Measurements from ENCODE around the gene RCAN3. TPM values are rescaled to one million over a fixed set of nuclear protein-coding genes. Genes with fewer than 3 reads are reported as not detected.

The RCAN3 gene
- total RNA-seq, 1 donor from 2014 or later = 31.9 TPM

DNA sequence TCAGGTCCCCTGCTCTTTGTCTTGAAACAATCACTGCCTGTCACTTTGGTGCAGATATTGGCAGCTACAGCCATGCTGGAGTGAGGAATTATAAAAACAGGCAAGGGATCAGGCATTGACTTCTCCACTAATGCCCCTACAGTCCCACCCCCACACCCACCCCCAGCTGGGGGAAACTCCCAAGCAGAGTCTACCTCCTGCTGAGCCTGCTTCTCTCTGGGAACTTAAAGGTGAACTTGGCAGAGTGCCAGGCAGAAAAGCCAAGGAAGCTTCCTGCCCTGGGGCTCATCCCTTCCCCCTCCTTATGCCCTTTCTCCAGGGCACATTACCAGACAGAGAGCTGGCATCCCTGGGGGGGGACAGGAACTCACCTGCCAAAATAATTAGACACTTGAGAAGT, 60.0 kb downstream of the RCAN3 start:
- Mint-ChIP-seq H3K4me3 (ENCODE audit: low read depth) (no peak overlapping the region), H3K27me3 (ENCODE audit: low read depth) (peaks cover 20% of the 10 kb centered on the region), H3K36me3 (ENCODE audit: low read depth) (no peaks in the 10 kb centered on the region), H3K9me3 (no peaks in the 10 kb centered on the region), H3K27ac (no peak overlapping the region), H3K4me1 (ENCODE audit: low read depth) (peaks cover 3% of the 10 kb centered on the region)
- intact Hi-C loops (cut with micrococcal nuclease) = no loop called here
- DNase-seq (ENCODE audit: low spot score) = no peak

DNA sequence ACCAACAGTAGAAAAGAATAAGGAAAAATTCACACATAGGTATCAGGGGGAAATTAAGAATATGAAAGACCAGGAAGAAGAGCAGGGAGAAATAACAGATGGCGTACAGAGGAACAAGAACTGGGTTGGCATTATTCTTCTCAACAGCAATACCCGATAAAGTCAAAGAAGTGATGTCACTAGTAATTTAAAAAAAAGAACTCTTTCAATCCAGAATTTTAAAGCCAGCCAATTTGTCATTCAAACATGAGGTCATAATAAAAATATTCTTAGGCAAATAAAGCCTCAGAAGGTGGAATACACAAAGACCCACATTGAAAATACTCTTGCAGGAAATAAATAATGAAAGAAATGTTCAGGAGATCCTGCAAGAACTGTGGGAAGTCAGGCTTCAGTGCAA, 62.1 kb downstream of the RCAN3 start:
- no peak overlapping the region for H3K4me3 Mint-ChIP-seq (ENCODE audit: low read depth)

GRCh38 chr1:24566236-24566867, 63.7 kb downstream of the RCAN3 start:
- DNase-seq (ENCODE audit: low spot score) = no peak
- H3K36me3 Mint-ChIP-seq (ENCODE audit: low read depth) = no peaks in the 10 kb centered on the region
- intact Hi-C loops (cut with micrococcal nuclease) = no loop called here
- no peaks in the 10 kb centered on the region for H3K9me3 Mint-ChIP-seq
- no peak overlapping the region for H3K27ac Mint-ChIP-seq
- peaks cover 3% of the 10 kb centered on the region for H3K4me1 Mint-ChIP-seq (ENCODE audit: low read depth)
- peaks cover 16% of the 10 kb centered on the region for H3K27me3 Mint-ChIP-seq (ENCODE audit: low read depth)
- no peak overlapping the region for H3K4me3 Mint-ChIP-seq (ENCODE audit: low read depth)

More for the DNA sequence above, 62.1 kb downstream of the RCAN3 start:
- Mint-ChIP-seq H3K4me1 (ENCODE audit: low read depth) (peaks cover 3% of the 10 kb centered on the region), H3K9me3 (no peaks in the 10 kb centered on the region), H3K27ac (no peak overlapping the region), H3K36me3 (ENCODE audit: low read depth) (no peaks in the 10 kb centered on the region), H3K27me3 (ENCODE audit: low read depth) (peaks cover 16% of the 10 kb centered on the region)
- DNase-seq (ENCODE audit: low spot score) = no peak
- intact Hi-C loops (cut with micrococcal nuclease) = no loop called here

GRCh38 chr1:24567792-24568388, 65.3 kb downstream of the RCAN3 start:
- H3K27me3 Mint-ChIP-seq (ENCODE audit: low read depth) = peaks cover 8% of the 10 kb centered on the region
- intact Hi-C loops (cut with micrococcal nuclease) = no loop called here
- H3K36me3 Mint-ChIP-seq (ENCODE audit: low read depth) = no peaks in the 10 kb centered on the region
- H3K9me3 Mint-ChIP-seq = no peaks in the 10 kb centered on the region
- peaks cover 3% of the 10 kb centered on the region for H3K4me1 Mint-ChIP-seq (ENCODE audit: low read depth)
- no peak for DNase-seq (ENCODE audit: low spot score)
- no peak overlapping the region for H3K4me3 Mint-ChIP-seq (ENCODE audit: low read depth)
- no peak overlapping the region for H3K27ac Mint-ChIP-seq

GRCh38 chr1:24568475-24568874, 65.8 kb downstream of the RCAN3 start:
- intact Hi-C loops (cut with micrococcal nuclease) = no loop called here
- DNase-seq (ENCODE audit: low spot score) = no peak
- H3K9me3 Mint-ChIP-seq = no peaks in the 10 kb centered on the region
- no peaks in the 10 kb centered on the region for H3K36me3 Mint-ChIP-seq (ENCODE audit: low read depth)
- peaks cover 8% of the 10 kb centered on the region for H3K27me3 Mint-ChIP-seq (ENCODE audit: low read depth)
- no peak overlapping the region for H3K27ac Mint-ChIP-seq
- H3K4me1 Mint-ChIP-seq (ENCODE audit: low read depth) = peaks cover 3% of the 10 kb centered on the region
- H3K4me3 Mint-ChIP-seq (ENCODE audit: low read depth) = no peak overlapping the region

DNA sequence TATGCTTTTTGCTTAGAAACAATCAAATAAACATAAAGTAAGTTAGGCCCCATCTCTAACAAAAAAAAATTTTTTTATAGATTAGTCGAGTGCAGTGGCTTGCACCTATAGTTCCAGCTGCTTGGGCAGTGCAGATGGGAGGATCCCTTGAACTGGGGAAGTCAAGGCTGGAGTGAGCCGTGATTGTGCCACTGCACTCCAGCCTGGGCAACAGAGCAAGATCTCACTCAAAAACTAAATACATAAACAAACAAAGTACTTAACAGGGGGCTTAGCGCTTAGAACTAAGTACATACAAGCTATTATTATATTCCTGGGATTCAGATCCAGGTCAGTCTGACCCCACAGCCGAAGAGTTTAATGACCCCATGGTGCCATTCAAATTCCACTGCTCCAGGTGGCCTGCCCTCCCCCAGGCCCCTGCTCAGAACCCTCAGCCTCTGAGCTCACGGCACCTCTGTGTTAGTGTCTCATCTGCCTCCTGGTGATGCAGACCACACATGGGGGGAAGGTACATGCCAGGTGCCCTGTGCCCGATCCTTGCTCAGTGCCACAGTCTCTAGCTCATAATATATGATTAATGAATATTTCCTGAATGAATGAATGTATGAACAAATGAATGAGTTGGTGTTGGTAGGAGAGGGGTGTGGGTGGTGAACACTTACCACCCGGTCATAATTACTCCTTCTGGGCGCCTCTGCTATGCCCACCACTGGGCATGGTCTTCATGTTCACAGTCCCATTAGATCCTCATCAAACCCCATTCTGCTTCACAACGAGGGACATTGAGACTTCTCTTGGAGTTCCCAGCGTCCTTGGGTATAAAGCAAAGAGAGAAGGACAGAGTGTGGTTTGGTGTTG, 67.9 kb downstream of the RCAN3 start:
- Mint-ChIP-seq H3K9me3 (no peaks in the 10 kb centered on the region), H3K36me3 (ENCODE audit: low read depth) (no peaks in the 10 kb centered on the region), H3K27me3 (ENCODE audit: low read depth) (peaks cover 2% of the 10 kb centered on the region), H3K4me1 (ENCODE audit: low read depth) (peaks cover 3% of the 10 kb centered on the region), H3K27ac (no peak overlapping the region), H3K4me3 (ENCODE audit: low read depth) (no peak overlapping the region)
- intact Hi-C loops (cut with micrococcal nuclease) = no loop called here
- no peak for DNase-seq (ENCODE audit: low spot score)

- Mint-ChIP-seq H3K9me3 (no peaks in the 10 kb centered on the region), H3K27me3 (ENCODE audit: low read depth) (no peaks in the 10 kb centered on the region), H3K36me3 (ENCODE audit: low read depth) (no peaks in the 10 kb centered on the region), H3K4me1 (ENCODE audit: low read depth) (no peaks in the 10 kb centered on the region), H3K4me3 (ENCODE audit: low read depth) (no peak overlapping the region), H3K27ac (no peak overlapping the region)
- intact Hi-C loops (cut with micrococcal nuclease) = no loop called here
- no peak for DNase-seq (ENCODE audit: low spot score)
Observed at GRCh38 chr1:24572301-24572700, 69.7 kb downstream of the RCAN3 start.

DNA sequence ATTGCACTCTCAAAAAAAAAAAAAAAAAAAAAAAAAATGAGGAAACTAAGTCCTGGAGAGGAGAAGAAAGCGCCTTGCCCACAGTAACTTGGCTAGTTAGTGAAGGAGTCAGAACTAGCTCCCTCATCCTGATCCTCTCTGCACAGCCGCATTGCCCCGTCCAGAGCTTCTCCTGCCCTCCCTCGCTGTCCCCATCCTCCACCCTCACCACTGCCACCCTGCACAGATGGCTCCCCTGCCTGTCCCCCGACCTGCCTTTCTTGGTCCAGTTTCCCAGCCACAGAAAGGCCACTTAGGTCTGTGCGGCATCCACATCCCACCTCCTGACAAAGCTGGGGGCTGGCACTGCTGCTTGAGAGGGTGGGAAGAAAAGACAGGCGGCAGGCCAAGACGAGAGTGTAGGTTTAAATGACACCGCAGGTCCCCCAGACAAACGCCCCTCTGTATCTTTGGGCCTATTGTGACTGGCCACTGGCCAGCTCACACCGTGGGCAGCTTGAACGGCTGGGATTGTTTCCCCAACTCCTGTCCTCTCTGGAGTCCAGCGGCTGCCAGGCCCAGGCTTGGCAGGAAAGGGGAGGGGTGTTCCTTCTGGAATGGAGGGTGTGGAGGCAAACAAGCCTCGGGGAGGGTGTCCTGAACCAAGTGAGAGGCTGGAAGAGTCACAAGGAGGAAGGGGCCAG, 73.4 kb downstream of the RCAN3 start:
- intact Hi-C loops (cut with micrococcal nuclease) = no loop called here
- H3K27me3 Mint-ChIP-seq (ENCODE audit: low read depth) = peaks cover 4% of the 10 kb centered on the region
- no peaks in the 10 kb centered on the region for H3K9me3 Mint-ChIP-seq
- H3K4me1 Mint-ChIP-seq (ENCODE audit: low read depth) = no peaks in the 10 kb centered on the region
- no peak for DNase-seq (ENCODE audit: low spot score)
- H3K4me3 Mint-ChIP-seq (ENCODE audit: low read depth) = no peak overlapping the region
- H3K36me3 Mint-ChIP-seq (ENCODE audit: low read depth) = no peaks in the 10 kb centered on the region
- H3K27ac Mint-ChIP-seq = no peak overlapping the region

GRCh38 chr1:24578846-24579245, 76.2 kb downstream of the RCAN3 start:
- no peak for DNase-seq (ENCODE audit: low spot score)
- no peaks in the 10 kb centered on the region for H3K9me3 Mint-ChIP-seq
- no peak overlapping the region for H3K4me3 Mint-ChIP-seq (ENCODE audit: low read depth)
- H3K27ac Mint-ChIP-seq = no peak overlapping the region
- peaks cover 4% of the 10 kb centered on the region for H3K27me3 Mint-ChIP-seq (ENCODE audit: low read depth)
- no peaks in the 10 kb centered on the region for H3K4me1 Mint-ChIP-seq (ENCODE audit: low read depth)
- H3K36me3 Mint-ChIP-seq (ENCODE audit: low read depth) = no peaks in the 10 kb centered on the region
- intact Hi-C loops (cut with micrococcal nuclease) = no loop called here

DNA sequence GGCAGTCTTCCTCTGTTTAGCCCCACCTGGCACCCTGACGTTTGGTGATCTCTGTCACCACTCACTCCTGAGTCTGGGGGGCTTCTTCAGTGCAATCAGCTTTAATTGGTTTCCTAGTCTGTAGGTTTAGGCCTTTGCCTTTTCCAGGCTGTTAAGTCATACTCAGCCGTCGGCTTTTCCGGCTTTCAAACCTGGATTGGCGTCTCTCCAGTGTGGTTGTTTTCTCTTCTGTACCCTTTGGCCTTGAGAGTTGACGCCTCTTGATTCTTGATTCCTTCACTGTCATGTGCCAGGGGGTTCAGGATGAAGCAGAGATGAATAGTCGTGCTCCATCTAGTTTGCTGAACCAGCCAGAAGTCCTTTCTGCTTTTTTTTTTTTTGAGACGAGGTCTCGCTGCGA, 78.1 kb downstream of the RCAN3 start:
- H3K9me3 Mint-ChIP-seq = no peaks in the 10 kb centered on the region
- no peaks in the 10 kb centered on the region for H3K4me1 Mint-ChIP-seq (ENCODE audit: low read depth)
- H3K4me3 Mint-ChIP-seq (ENCODE audit: low read depth) = no peak overlapping the region
- intact Hi-C loops (cut with micrococcal nuclease) = no loop called here
- no peak for DNase-seq (ENCODE audit: low spot score)
- H3K36me3 Mint-ChIP-seq (ENCODE audit: low read depth) = no peaks in the 10 kb centered on the region
- H3K27me3 Mint-ChIP-seq (ENCODE audit: low read depth) = peaks cover 10% of the 10 kb centered on the region
- H3K27ac Mint-ChIP-seq = no peak overlapping the region

GRCh38 chr1:24584171-24584647, 81.6 kb downstream of the RCAN3 start:
- Mint-ChIP-seq H3K9me3 (no peaks in the 10 kb centered on the region), H3K4me3 (ENCODE audit: low read depth) (no peak overlapping the region), H3K27ac (no peak overlapping the region), H3K4me1 (ENCODE audit: low read depth) (no peaks in the 10 kb centered on the region), H3K27me3 (ENCODE audit: low read depth) (peaks cover 9% of the 10 kb centered on the region), H3K36me3 (ENCODE audit: low read depth) (no peaks in the 10 kb centered on the region)
- no peak for DNase-seq (ENCODE audit: low spot score)
- intact Hi-C loops (cut with micrococcal nuclease) = no loop called here

DNA sequence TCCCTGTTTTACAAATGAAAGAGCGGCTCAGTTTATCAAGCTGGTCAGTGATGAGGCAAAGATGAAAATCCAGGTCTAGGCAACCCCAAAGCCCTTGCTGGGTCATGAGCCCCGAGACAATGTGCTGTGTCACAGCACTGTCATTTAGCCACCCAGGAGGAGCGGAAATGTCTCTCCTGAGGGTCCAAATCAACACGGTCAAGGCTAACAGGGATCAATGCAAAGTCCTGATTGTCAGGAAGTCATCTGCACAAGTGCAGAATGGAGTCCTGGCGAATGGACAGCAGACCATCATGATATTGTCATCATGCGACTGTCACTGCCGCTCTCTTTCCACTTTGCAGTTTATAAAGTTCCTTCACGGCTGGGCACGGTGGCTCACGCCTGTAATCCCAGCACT, 83.5 kb downstream of the RCAN3 start:
- Mint-ChIP-seq H3K27me3 (ENCODE audit: low read depth) (peaks cover 6% of the 10 kb centered on the region), H3K4me1 (ENCODE audit: low read depth) (no peaks in the 10 kb centered on the region), H3K27ac (no peak overlapping the region), H3K36me3 (ENCODE audit: low read depth) (no peaks in the 10 kb centered on the region), H3K4me3 (ENCODE audit: low read depth) (no peak overlapping the region), H3K9me3 (no peaks in the 10 kb centered on the region)
- no peak for DNase-seq (ENCODE audit: low spot score)
- intact Hi-C loops (cut with micrococcal nuclease) = loop anchor here (2.0 kb wide), 2 partner anchors 45 to 169 kb away; no protein-coding TSS in a partner anchor

Data from activated T-helper 2 cell treated with anti-CD3 and anti-CD28 coated beads, Interferon-gamma antibody, Interleukin-2, Interleukin-4, amounts not matched to agents 10 μg/mL and 5 μg/mL and 100 μg/mL, durations not matched to agents 14 hours and 24 hours and 36 hours (primary cell).